Gastrocnemius medialis (tissue), 4 donors: ENCODE results near the gene ADAMTS2. TPM values are rescaled to one million over a fixed set of nuclear protein-coding genes. Genes with fewer than 3 reads are reported as not detected.

Source experiments
- ATAC-seq, 2 donors: fragments of 150-250 bp; one replicate each; pipeline ENCODE4 v1.9.1; 2016
- DNase-seq, 2 donors: peaks; one replicate each; pipeline ENCODE4 v3.0.0-alpha.2; 2019
- H3K27ac ChIP-seq, 4 donors: fragments of 200-600 bp; sonication (generic); 1 replicate in 1 of 4; 2 replicates in 3 of 4; pipeline ENCODE4 v1.5.1; 2016 to 2018; ENCODE audit warnings: mild to moderate bottlenecking in 2 of 4, moderate library complexity in 1 of 4
- H3K27me3 ChIP-seq, 3 donors: fragments of 200-600 bp; sonication (generic) in 2 of 3; 1 replicate in 1 of 3; 2 replicates in 2 of 3; pipeline versions ENCODE4 v1.5.1 to v1.6.0; 2016 to 2019; ENCODE audit warnings: mild to moderate bottlenecking in 1 of 3, moderate library complexity in 1 of 3
- H3K36me3 ChIP-seq, 2 donors: fragments of 200-600 bp; sonication (generic) in 1 of 2; one replicate each; pipeline ENCODE4 v1.5.1; 2017 to 2018
- H3K4me1 ChIP-seq, 2 donors: fragments of 200-600 bp; sonication (generic) in 1 of 2; one replicate each; pipeline ENCODE4 v1.5.1; 2016 to 2017; ENCODE audit warnings: mild to moderate bottlenecking in 2 of 2
- H3K4me3 ChIP-seq, 4 donors: fragments of 200-600 bp; sonication (generic) in 3 of 4; 1 replicate in 1 of 4; 2 replicates in 3 of 4; pipeline ENCODE4 v1.5.1; 2016 to 2019; ENCODE audit warnings: mild to moderate bottlenecking in 2 of 4
- H3K9me3 ChIP-seq, 3 donors: fragments of 200-600 bp; sonication (generic) in 2 of 3; 1 replicate in 1 of 3; 2 replicates in 2 of 3; pipeline ENCODE4 v1.5.1; 2016 to 2019
- POLR2A ChIP-seq, 2 donors: fragments of 450-650 bp; IDR thresholded peaks; one replicate each; pipeline ENCODE4 v1.6.1; 2017; ENCODE audit warnings: antibody characterized with exemption in 2 of 2, mild to moderate bottlenecking in 2 of 2, moderate library complexity in 2 of 2
- in situ Hi-C, 4 donors: fragments of 200-750 bp; cut with MboI; loops; one replicate each; pipeline versions ENCODE4 v1.15.0 to v1.8.0; 2017; ENCODE audit warnings: low sequenced_read_pairs in 4 of 4
- intact Hi-C: fragments of 100-400 bp; cut with DNase I; formaldehyde crosslinking; loops from one replicate; pipeline ENCODE4 v1.15.1; 2023; ENCODE audit warnings: low total_unique reads
- total RNA-seq, 4 donors: library from RNA; depleted of rRNA; stranded (reverse); fragments of >200 nt; gene quantifications; one replicate each; pipeline versions ENCODE4 v1.1.0 to v1.2.3, GENCODE V29; 2016
- TF ChIP-seq, protein P1 (sequence below), 5 experiments: fragments of 450-650 bp in 3 of 5; fragments of 200-600 bp in 2 of 5; sonication (generic) in 2 of 5; IDR thresholded peaks in 4 of 5; conservative IDR thresholded peaks in 1 of 5; 1 replicate in 4 of 5; 2 replicates in 1 of 5; pipeline ENCODE4 v1.5.1; 2016 to 2019; ENCODE audit warnings: antibody characterized with exemption in 5 of 5, mild to moderate bottlenecking in 3 of 5, moderate library complexity in 3 of 5

ADAMTS2 gene
- total RNA-seq, 4 donors from 2014 or later = 0.78 to 3.8 (median 2.0) TPM

DNA sequence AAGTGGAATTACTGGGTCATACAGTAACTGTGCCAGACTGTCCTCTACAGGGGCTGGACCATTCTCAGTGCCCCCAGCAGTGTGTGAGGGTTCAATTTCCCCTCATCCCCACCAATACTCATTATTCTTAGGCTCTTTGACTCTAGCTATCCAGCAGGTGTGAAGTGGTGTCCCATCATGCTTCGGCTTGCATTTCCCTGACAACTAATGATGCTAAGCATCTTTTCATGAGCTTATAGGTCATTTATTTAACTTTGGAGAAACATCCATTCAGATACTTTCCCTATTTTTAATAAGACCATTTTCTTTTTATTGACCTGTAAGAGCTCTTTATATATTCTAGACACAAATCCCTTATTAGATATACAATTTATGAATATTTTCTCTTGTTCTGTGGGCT, 63.6 kb downstream of the ADAMTS2 start:
- Histone ChIP-seq H3K4me1 (peaks cover 14 to 24% of the 10 kb centered on the region in 2 donors), H3K27ac (no peak overlapping the region), H3K36me3 (no peaks in the 10 kb centered on the region), H3K27me3 (no peaks in the 10 kb centered on the region), H3K9me3 (no peaks in the 10 kb centered on the region), H3K4me3 (no peak overlapping the region)
- intact Hi-C loops (loop anchor here (10.0 kb wide), 1 partner anchor 343 kb away; the partner anchor contains the start of gene HNRNPH1), in situ Hi-C loops (no loop called here)
- DNase-seq = no peak
- TF ChIP-seq, protein P1, sequence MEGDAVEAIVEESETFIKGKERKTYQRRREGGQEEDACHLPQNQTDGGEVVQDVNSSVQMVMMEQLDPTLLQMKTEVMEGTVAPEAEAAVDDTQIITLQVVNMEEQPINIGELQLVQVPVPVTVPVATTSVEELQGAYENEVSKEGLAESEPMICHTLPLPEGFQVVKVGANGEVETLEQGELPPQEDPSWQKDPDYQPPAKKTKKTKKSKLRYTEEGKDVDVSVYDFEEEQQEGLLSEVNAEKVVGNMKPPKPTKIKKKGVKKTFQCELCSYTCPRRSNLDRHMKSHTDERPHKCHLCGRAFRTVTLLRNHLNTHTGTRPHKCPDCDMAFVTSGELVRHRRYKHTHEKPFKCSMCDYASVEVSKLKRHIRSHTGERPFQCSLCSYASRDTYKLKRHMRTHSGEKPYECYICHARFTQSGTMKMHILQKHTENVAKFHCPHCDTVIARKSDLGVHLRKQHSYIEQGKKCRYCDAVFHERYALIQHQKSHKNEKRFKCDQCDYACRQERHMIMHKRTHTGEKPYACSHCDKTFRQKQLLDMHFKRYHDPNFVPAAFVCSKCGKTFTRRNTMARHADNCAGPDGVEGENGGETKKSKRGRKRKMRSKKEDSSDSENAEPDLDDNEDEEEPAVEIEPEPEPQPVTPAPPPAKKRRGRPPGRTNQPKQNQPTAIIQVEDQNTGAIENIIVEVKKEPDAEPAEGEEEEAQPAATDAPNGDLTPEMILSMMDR (IDR thresholded peaks at IDR 0.05 in 4 of 5, conservative IDR thresholded peaks at IDR 0.05 in 1 of 5) = no peak
- no peak for TF ChIP-seq POLR2A (IDR thresholded peaks at IDR 0.05)
- no peak for ATAC-seq

DNA sequence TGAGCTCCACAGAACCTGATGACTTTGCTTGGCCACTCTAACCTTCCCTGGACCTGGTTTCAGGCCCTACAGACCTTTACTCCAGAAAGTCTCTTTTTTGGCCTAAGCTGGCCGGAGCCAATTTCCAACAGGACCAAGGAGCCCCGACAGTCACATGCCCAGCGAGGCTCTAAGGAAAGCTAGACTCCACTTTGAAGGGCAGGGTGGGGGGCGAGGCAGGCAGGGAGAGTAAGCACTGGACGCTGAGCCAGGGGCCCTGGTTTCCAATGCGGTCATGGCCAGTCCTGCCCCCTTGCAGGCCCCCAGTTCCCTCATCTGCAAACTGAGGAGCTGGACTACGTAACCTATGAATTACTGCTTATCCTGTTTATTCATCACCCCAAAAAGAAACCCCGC, 65.2 kb downstream of the ADAMTS2 start:
- H3K27me3 ChIP-seq = no peaks in the 10 kb centered on the region
- intact Hi-C loops = loop anchor here (10.0 kb wide), 1 partner anchor 345 kb away; the partner anchor contains the start of gene HNRNPH1
- in situ Hi-C loops = no loop called here
- DNase-seq (no peak), ATAC-seq (no peak)
- H3K27ac ChIP-seq = no peak overlapping the region
- peaks cover 9 to 15% of the 10 kb centered on the region in 2 donors for H3K4me1 ChIP-seq
- TF ChIP-seq POLR2A (IDR thresholded peaks at IDR 0.05) = no peak
- no peaks in the 10 kb centered on the region for H3K9me3 ChIP-seq
- no peaks in the 10 kb centered on the region for H3K36me3 ChIP-seq
- no peak overlapping the region for H3K4me3 ChIP-seq

DNA sequence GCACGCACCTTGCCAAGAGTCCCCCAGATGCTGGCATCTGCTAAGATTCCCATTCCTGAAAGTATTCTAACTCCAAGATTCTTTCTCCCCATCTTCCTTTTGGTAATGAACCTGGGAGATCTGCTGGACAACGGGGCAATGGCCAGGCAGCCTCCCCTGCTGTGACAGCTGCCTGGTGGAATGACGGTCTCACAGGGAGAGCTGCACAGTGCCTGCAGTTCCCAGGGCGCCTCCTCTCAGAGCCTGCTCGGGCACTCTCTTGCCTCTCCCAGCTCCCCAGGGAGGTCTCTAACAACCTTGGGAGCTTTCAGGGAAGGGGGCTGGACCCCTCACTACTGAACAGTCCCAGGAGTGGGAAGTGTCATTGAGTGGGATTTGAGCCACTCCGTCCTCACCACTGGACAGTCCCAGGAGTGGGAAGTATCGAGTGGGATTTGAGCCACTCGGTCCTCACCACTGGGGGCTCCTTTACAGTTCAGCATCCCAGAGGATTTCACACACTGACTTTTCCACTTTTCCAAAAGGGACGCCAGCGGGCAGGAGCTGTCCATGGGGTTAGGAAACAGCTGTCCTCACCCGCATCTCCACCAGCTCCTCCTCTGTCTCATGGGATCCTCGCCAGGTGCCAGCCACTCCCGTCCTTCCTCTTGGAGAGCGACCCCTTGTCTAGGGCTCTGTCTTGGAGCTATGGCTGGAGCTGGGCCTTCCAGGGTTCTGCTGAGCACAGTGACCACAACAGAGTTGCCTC, 65.7 kb downstream of the ADAMTS2 start:
- Histone ChIP-seq H3K27ac (peak overlapping the region in 1 of 4 donors; percentile 2), H3K27me3 (no peaks in the 10 kb centered on the region), H3K4me1 (peaks cover 8 to 15% of the 10 kb centered on the region in 2 donors), H3K36me3 (no peaks in the 10 kb centered on the region), H3K4me3 (no peak overlapping the region), H3K9me3 (no peaks in the 10 kb centered on the region)
- no peak for DNase-seq
- intact Hi-C loops = loop anchor here (10.0 kb wide), 1 partner anchor 345 kb away; the partner anchor contains the start of gene HNRNPH1
- in situ Hi-C loops = no loop called here
- no peak for ATAC-seq
- TF ChIP-seq, protein P1 (IDR thresholded peaks at IDR 0.05 in 4 of 5, conservative IDR thresholded peaks at IDR 0.05 in 1 of 5) = no peak
- TF ChIP-seq POLR2A (IDR thresholded peaks at IDR 0.05) = no peak

DNA sequence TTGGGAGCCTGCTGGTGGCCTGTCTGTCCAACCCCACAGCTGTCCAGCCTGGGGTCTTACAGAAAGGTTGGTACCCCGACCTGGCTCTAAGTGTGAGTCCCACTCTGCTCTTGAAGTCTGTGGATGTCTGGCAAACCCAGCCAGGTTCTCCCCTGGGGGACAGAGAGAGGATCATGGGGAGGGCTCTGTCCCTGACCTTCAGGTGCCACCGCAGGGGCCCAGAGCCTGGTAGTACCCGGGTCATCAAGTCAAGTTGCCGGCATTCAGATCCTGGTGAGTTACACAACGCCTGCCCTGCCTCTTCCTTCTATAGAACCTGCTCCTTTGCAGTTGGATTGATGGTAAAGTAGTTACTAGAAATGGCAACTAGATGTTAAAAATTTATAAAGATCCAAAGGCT, 66.7 kb downstream of the ADAMTS2 start:
- Histone ChIP-seq H3K9me3 (no peaks in the 10 kb centered on the region), H3K4me3 (no peak overlapping the region), H3K4me1 (peaks cover 8 to 14% of the 10 kb centered on the region in 2 donors), H3K27me3 (no peaks in the 10 kb centered on the region), H3K36me3 (no peaks in the 10 kb centered on the region), H3K27ac (peak overlapping the region in 1 of 4 donors; percentile 2)
- intact Hi-C loops (no loop called here), in situ Hi-C loops (no loop called here)
- DNase-seq (no peak), ATAC-seq (no peak)
- no peak for TF ChIP-seq POLR2A (IDR thresholded peaks at IDR 0.05)
- TF ChIP-seq, protein P1 (IDR thresholded peaks at IDR 0.05 in 4 of 5, conservative IDR thresholded peaks at IDR 0.05 in 1 of 5) = no peak

DNA sequence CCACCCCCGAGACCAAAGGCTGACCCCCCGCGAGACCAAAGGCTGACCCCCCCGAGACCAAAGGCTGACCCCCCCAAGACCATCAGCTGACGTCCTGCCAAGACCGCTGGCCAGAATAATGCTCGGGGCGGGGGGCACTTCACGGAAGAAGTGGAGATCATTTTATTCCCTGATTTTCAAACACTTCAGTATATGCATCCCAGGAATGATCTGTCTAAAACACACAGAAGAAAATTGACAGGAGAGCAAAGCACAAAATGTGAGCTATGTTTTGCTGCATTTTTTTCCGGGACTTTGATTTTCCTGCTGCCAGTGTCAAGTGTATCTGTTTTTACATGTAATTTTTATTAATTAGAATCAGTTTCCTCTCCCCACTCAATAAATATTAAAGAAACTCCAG, 67.1 kb downstream of the ADAMTS2 start:
- Histone ChIP-seq H3K36me3 (no peaks in the 10 kb centered on the region), H3K27me3 (no peaks in the 10 kb centered on the region), H3K9me3 (no peaks in the 10 kb centered on the region), H3K27ac (peak overlapping the region in 1 of 4 donors; percentile 2), H3K4me3 (no peak overlapping the region), H3K4me1 (peaks cover 8 to 14% of the 10 kb centered on the region in 2 donors)
- intact Hi-C loops = no loop called here
- ATAC-seq = no peak
- no peak for DNase-seq
- no peak for TF ChIP-seq POLR2A (IDR thresholded peaks at IDR 0.05)
- TF ChIP-seq, protein P1 (IDR thresholded peaks at IDR 0.05 in 4 of 5, conservative IDR thresholded peaks at IDR 0.05 in 1 of 5) = no peak
- in situ Hi-C loops = no loop called here
